H1 (cell line): ENCODE measurements around the gene PDGFB. TPM values are rescaled to one million over a fixed set of nuclear protein-coding genes. Genes with fewer than 3 reads are reported as not detected.

Experiments
- CTCF ChIA-PET: fragments of 300-600 bp; sonication (Branson Sonifier 250); formaldehyde crosslinking; loops from one replicate; lab custom pipeline; 2021; ENCODE audit not compliant: partially characterized antibody; lab: Charles Lee
- POLR2A ChIA-PET: fragments of 300-600 bp; sonication (Branson Sonifier 250); formaldehyde crosslinking; loops from one replicate; lab custom pipeline; 2021; ENCODE audit warnings: inconsistent platforms; ENCODE audit not compliant: partially characterized antibody; lab: Charles Lee
- DNase-seq, 2 experiments: peaks; one replicate each; pipeline versions ENCODE4 v3.0.0 to v3.0.0-alpha.2; 2010 to 2022; ENCODE audit warnings: low spot score in 2 of 2, low read depth in 1 of 2, mixed read lengths in 1 of 2
- FAIRE-seq: peaks from 2 replicates; lab custom pipeline; 2011; peaks lifted over from hg19 to GRCh38; lab: Jason Lieb, UNC
- H2AFZ ChIP-seq: 2 replicates; pipeline ENCODE4 v1.8.1; 2012; ENCODE audit warnings: low read length, inconsistent platforms
- H2AK5ac ChIP-seq: 2 replicates; pipeline ENCODE4 v1.6.1; 2013; ENCODE audit warnings: low read depth, low read length
- H2BK120ac ChIP-seq: replicated peaks from 2 replicates; pipeline ENCODE3; 2013; ENCODE audit warnings: low read depth, low read length, inconsistent platforms
- H2BK12ac ChIP-seq: 2 replicates; pipeline ENCODE4 v1.6.1; 2013; ENCODE audit warnings: low read depth, low read length
- H2BK15ac ChIP-seq: 2 replicates; pipeline ENCODE4 v1.6.1; 2013; ENCODE audit warnings: low read length
- H2BK20ac ChIP-seq: 2 replicates; pipeline ENCODE4 v1.6.1; 2013; ENCODE audit warnings: low read length
- H2BK5ac ChIP-seq: 2 replicates; pipeline ENCODE4 v1.6.1; 2013; ENCODE audit warnings: low read depth, low read length
- H3K14ac ChIP-seq: 2 replicates; pipeline ENCODE4 v1.6.1; 2013; ENCODE audit warnings: inconsistent platforms; ENCODE audit not compliant: insufficient read length
- H3K18ac ChIP-seq: 2 replicates; pipeline ENCODE4 v1.6.1; 2013; ENCODE audit warnings: low read length; ENCODE audit errors: extremely low read depth
- H3K23ac ChIP-seq: 2 replicates; pipeline ENCODE4 v1.6.1; 2013; ENCODE audit warnings: inconsistent platforms; ENCODE audit not compliant: insufficient read length
- H3K23me2 ChIP-seq: 2 replicates; pipeline ENCODE4 v1.6.1; 2013; ENCODE audit warnings: low read depth, low read length
- H3K27ac ChIP-seq: 2 replicates; pipeline ENCODE4 v1.6.1; 2011; ENCODE audit warnings: low read depth, low read length, inconsistent platforms
- H3K27me3 ChIP-seq, 4 experiments: replicated peaks in 1 of 4; 1 replicate in 1 of 4; 2 replicates in 3 of 4; pipeline versions ENCODE4 v1.6.1 to v1.8.1; 2011 to 2013; ENCODE audit warnings: low read length in 3 of 4, mild to moderate bottlenecking in 3 of 4, inconsistent platforms in 2 of 4, mixed read lengths in 2 of 4, moderate library complexity in 1 of 4; ENCODE audit not compliant: control insufficient read depth in 3 of 4, insufficient read depth in 3 of 4; ENCODE audit errors: extremely low read depth in 1 of 4
- H3K36me3 ChIP-seq, 4 experiments: 2 replicates each; pipeline versions ENCODE4 v1.6.1 to v1.8.1; 2011 to 2013; ENCODE audit warnings: mild to moderate bottlenecking in 4 of 4, low read length in 3 of 4, moderate library complexity in 2 of 4, control low read depth in 1 of 4, inconsistent platforms in 1 of 4; ENCODE audit not compliant: insufficient read depth in 4 of 4, control insufficient read depth in 2 of 4
- H3K4ac ChIP-seq: replicated peaks from 2 replicates; pipeline ENCODE3; 2013; ENCODE audit warnings: low read length, low read depth, mixed read lengths, inconsistent platforms; ENCODE audit not compliant: insufficient read length
- H3K4me1 ChIP-seq, 4 experiments: replicated peaks in 1 of 4; 1 replicate in 1 of 4; 2 replicates in 3 of 4; pipeline versions ENCODE4 v1.6.1 to v1.8.1; 2011 to 2013; ENCODE audit warnings: low read length in 3 of 4, inconsistent platforms in 2 of 4, mixed read lengths in 1 of 4; ENCODE audit not compliant: insufficient read depth in 4 of 4, control insufficient read depth in 3 of 4
- H3K4me2 ChIP-seq, 2 experiments: 2 replicates each; pipeline versions ENCODE4 v1.6.1 to v1.8.1; 2011 to 2013; ENCODE audit warnings: low read depth in 2 of 2, low read length in 2 of 2, control low read depth in 1 of 2, inconsistent platforms in 1 of 2, mild to moderate bottlenecking in 1 of 2; ENCODE audit not compliant: insufficient read depth in 1 of 2
- H3K4me3 ChIP-seq, 4 experiments: fragments of 200-600, 300-600 bp in 1 of 4; sonication (generic), shearing (Covaris generic), sonication (Bioruptor Twin) in 1 of 4; 2 replicates each; pipeline versions ENCODE4 v1.5.1 to v1.8.1; 2011 to 2016; ENCODE audit warnings: low read length in 4 of 4, low read depth in 3 of 4, control low read depth in 2 of 4, inconsistent platforms in 2 of 4, mild to moderate bottlenecking in 2 of 4, mixed read lengths in 1 of 4, moderate library complexity in 1 of 4; ENCODE audit not compliant: insufficient read depth in 2 of 4; ENCODE audit errors: extremely low read depth in 1 of 4
- H3K56ac ChIP-seq: replicated peaks from 2 replicates; pipeline ENCODE3; 2013; ENCODE audit warnings: low read depth, mild to moderate bottlenecking, mixed read lengths, low read length, inconsistent platforms; ENCODE audit not compliant: insufficient read length
- H3K79me1 ChIP-seq: 2 replicates; pipeline ENCODE4 v1.6.1; 2013; ENCODE audit warnings: low read depth, low read length, control low read depth
- H3K79me2 ChIP-seq, 2 experiments: 2 replicates each; pipeline versions ENCODE4 v1.6.1 to v1.8.1; 2012 to 2013; ENCODE audit warnings: low read length in 2 of 2, mild to moderate bottlenecking in 2 of 2, inconsistent platforms in 1 of 2; ENCODE audit not compliant: insufficient read depth in 2 of 2, control insufficient read depth in 1 of 2
- H3K9ac ChIP-seq, 4 experiments: replicated peaks in 1 of 4; 1 replicate in 1 of 4; 2 replicates in 3 of 4; pipeline versions ENCODE4 v1.6.1 to v1.8.1; 2011 to 2013; ENCODE audit warnings: low read depth in 3 of 4, low read length in 3 of 4, control low read depth in 2 of 4, mild to moderate bottlenecking in 2 of 4, moderate library complexity in 2 of 4, inconsistent platforms in 1 of 4; ENCODE audit errors: extremely low read depth in 1 of 4
- H3K9me3 ChIP-seq, 2 experiments: 2 replicates each; pipeline versions ENCODE4 v1.6.1 to v1.8.1; 2012 to 2013; ENCODE audit warnings: mild to moderate bottlenecking in 2 of 2, moderate library complexity in 2 of 2, control low read depth in 1 of 2, inconsistent platforms in 1 of 2, low read depth in 1 of 2, low read length in 1 of 2, mixed read lengths in 1 of 2; ENCODE audit not compliant: insufficient read depth in 2 of 2
- H4K20me1 ChIP-seq, 2 experiments: replicated peaks in 1 of 2; 2 replicates each; pipeline versions ENCODE3 to v1.8.1; 2011 to 2013; ENCODE audit warnings: inconsistent platforms in 2 of 2, low read length in 2 of 2, mild to moderate bottlenecking in 1 of 2; ENCODE audit not compliant: insufficient read depth in 2 of 2, control insufficient read depth in 1 of 2
- H4K5ac ChIP-seq: 2 replicates; pipeline ENCODE4 v1.6.1; 2013; ENCODE audit warnings: low read length, low read depth, mixed read lengths, inconsistent platforms; ENCODE audit not compliant: insufficient read length
- H4K8ac ChIP-seq: 2 replicates; pipeline ENCODE4 v1.8.0; 2013; ENCODE audit warnings: mild to moderate bottlenecking, moderate library complexity, low read length, inconsistent platforms; ENCODE audit not compliant: insufficient read depth; ENCODE audit errors: extremely low read depth
- H4K91ac ChIP-seq: replicated peaks from 2 replicates; pipeline ENCODE3; 2013; ENCODE audit warnings: low read length, mixed read lengths, inconsistent platforms; ENCODE audit not compliant: insufficient read length
- KDM1A ChIP-seq: fragments of 200-600, 300-600 bp; sonication (generic); IDR thresholded peaks from 2 replicates; pipeline ENCODE4 v1.7.1; 2016; ENCODE audit warnings: mild to moderate bottlenecking, low read length, borderline replicate concordance
- TBP ChIP-seq: IDR thresholded peaks from 2 replicates; pipeline ENCODE4 v1.6.1; 2011; ENCODE audit warnings: low read depth, low read length, improper control_type of control experiment
- WGBS, 2 experiments: shearing (Covaris generic) in 1 of 2; methylation state at CpG; one replicate each; pipeline versions ENCODE4 v1.1.6 to v1.1.7; 2013 to 2015; ENCODE audit warnings: low lambda C conversion rate in 2 of 2, mixed read lengths in 2 of 2, inconsistent platforms in 1 of 2, low coverage in 1 of 2, missing lambda C conversion rate in 1 of 2; ENCODE audit not compliant: insufficient replicate concordance in 2 of 2, insufficient coverage in 1 of 2, insufficient read length in 1 of 2; ENCODE audit errors: extremely low coverage in 1 of 2, missing lambda C conversion rate in 1 of 2; 5-methylcytosine and 5-hydroxymethylcytosine counted together
- polyA plus RNA-seq, 7 experiments: library from polyadenylated mRNA; depleted of rRNA in 3 of 7; stranded (reverse) in 5 of 7; unstranded in 2 of 7; fragments of >200 nt in 5 of 7; fragments of 200-250 nt in 2 of 7; gene quantifications; 1 replicate in 5 of 7; 2 replicates in 1 of 7; 4 replicates in 1 of 7; pipeline versions ENCODE4 v1.2.1 to v1.2.3, GENCODE V29; 2011 to 2013; ENCODE audit warnings: missing spikeins in 2 of 7, mixed read lengths in 2 of 7
- total RNA-seq: library from RNA; stranded (reverse); fragmentation: NEBNext Ultra II Directional; extraction: Animal tissue kit (Norgen Biotek cat#: 25700); gene quantifications from 2 replicates; pipeline ENCODE4 v1.2.1, GENCODE V29; 2021

Gene PDGFB
- total and polyA plus RNA-seq, 2 of the 8 experiments (the other 6 are each of a cell fraction or from before 2014, with no cell fraction given) = 3.9 to 8.5 TPM

DNA sequence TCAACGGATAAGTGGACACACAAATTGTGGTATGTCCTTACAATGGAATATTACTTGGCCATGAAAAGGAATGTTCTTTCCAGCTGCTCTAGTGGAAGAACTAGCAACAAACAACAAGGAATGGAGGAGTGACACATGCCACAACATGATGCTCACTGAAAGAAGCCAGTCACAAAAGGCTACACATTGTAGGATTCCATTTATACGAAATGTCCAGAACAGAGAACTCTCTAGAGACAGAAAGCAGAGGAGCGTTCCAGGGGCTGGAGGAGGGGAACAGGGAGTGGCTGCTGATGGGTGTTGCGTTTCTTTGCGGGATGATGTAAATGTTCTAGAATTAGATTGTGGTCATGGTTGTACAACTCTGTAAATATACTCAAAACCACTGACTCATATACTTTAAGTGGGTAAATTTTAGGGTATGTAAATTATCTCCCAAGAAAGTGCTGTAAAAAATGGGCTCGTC, 32.4 kb upstream of the PDGFB start:
- H2BK12ac ChIP-seq = no peak overlapping the region
- H3K56ac ChIP-seq = no peak overlapping the region
- H2BK5ac ChIP-seq = no peak overlapping the region
- CTCF ChIA-PET = interaction anchor here (0.6 to 1.9 kb wide), 4 partner anchors 8 to 107 kb away, joined by 3 to 5 read pairs (median 4); no protein-coding TSS in a partner anchor
- H2BK15ac ChIP-seq = no peak overlapping the region
- H3K9me3 ChIP-seq = peaks cover 3 to 7% of the 10 kb centered on the region in 2 experiments; a peak in 2 of 4 replicates
- H3K23ac ChIP-seq = no peak overlapping the region
- H3K4ac ChIP-seq = no peak overlapping the region
- no peak overlapping the region for H3K27ac ChIP-seq
- H3K79me2 ChIP-seq = no peaks in the 10 kb centered on the region
- H2AFZ ChIP-seq = no peak overlapping the region
- POLR2A ChIA-PET = interaction anchor here (1.3 to 37.3 kb wide), 4 partner anchors 9 to 40 kb away, joined by 3 to 692 read pairs (median 4); partner anchors contain the start of genes PDGFB and RPL3
- H3K23me2 ChIP-seq = no peaks in the 10 kb centered on the region
- 94% methylated on average over 6 of the region's 6 CpGs; no CpG with 5 or more reads in 1 of the 2 experiments for WGBS, 2 experiments
- H3K9ac ChIP-seq = no peak overlapping the region
- DNase-seq (no peak), FAIRE-seq (no peak)
- no peak overlapping the region for H4K91ac ChIP-seq
- H3K14ac ChIP-seq = no peak overlapping the region
- no peak overlapping the region for H4K8ac ChIP-seq
- H2BK120ac ChIP-seq = no peak overlapping the region
- H3K18ac ChIP-seq = no peak overlapping the region
- H3K36me3 ChIP-seq = no peaks in the 10 kb centered on the region
- no peaks in the 10 kb centered on the region for H3K79me1 ChIP-seq
- no peak overlapping the region for H2AK5ac ChIP-seq
- no peak overlapping the region for H3K4me3 ChIP-seq
- H3K4me1 ChIP-seq = peaks cover 0 to 11% (median 7%) of the 10 kb centered on the region in 4 experiments; a peak in 6 of 7 replicates
- no peaks in the 10 kb centered on the region for H4K20me1 ChIP-seq
- H4K5ac ChIP-seq = no peak overlapping the region
- H2BK20ac ChIP-seq = no peak overlapping the region
- no peaks in the 10 kb centered on the region for H3K27me3 ChIP-seq
- no peak overlapping the region for H3K4me2 ChIP-seq
- peak; percentile 90 for TF ChIP-seq KDM1A
- no peak for TF ChIP-seq TBP
